Measurements from ENCODE around the gene FSTL5.

The FSTL5 gene

GRCh38 chr4:161403781-161404180, 760.0 kb downstream of the FSTL5 start:
- Histone ChIP-seq H3K23ac (ENCODE audit: low read depth, low read length, poor library complexity) (no peak overlapping the region), H3K18ac (ENCODE audit: low read length) (no peak overlapping the region)
- no CpG with 5 or more reads among the region's 3 CpGs for WGBS, 2 donors (ENCODE audit: extremely low coverage in 2 of 2, insufficient read length in 2 of 2, insufficient replicate concordance in 1 of 2)

DNA sequence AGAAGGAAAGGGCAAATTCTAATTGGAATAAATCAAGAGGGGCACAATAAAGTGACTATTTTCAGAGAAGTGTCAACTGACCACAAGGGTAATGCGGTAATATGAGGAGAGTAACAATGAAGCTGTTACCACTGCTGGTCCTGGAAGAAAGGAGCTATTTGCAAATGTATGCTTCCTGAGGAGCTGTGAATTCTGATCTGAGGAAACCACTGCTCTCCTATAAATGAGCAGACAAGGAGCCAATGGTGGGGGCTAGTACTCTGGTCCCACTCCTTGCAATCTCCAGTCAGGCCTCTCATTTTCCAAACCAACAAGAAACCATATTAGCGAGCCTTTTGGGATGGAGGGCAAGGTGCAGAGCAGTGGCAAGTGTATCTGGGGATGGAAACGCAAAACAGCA, 770.2 kb downstream of the FSTL5 start:
- H2BK5ac ChIP-seq (ENCODE audit: low read length), result no peak overlapping the region
- no peak overlapping the region for H3K4me2 ChIP-seq (ENCODE audit: insufficient read depth, low read length, poor library complexity, severe bottlenecking)
- H2BK120ac ChIP-seq (ENCODE audit: low read depth, low read length), result no peak overlapping the region
- no peak overlapping the region for H3K14ac ChIP-seq (ENCODE audit: low read length)
- H3K9me3 ChIP-seq (replicated peaks in 1 of 2; ENCODE audit: control insufficient read depth in 2 of 2, insufficient read depth in 1 of 2, low read depth in 1 of 2, low read length in 2 of 2), result no peaks in the 10 kb centered on the region
- H4K8ac ChIP-seq (ENCODE audit: low read depth, low read length), result no peak overlapping the region
- H2AFZ ChIP-seq (ENCODE audit: low read length), result peak overlapping the region; percentile 52
- no peak overlapping the region for H3K9ac ChIP-seq (ENCODE audit: low read depth, low read length, poor library complexity)
- H3K18ac ChIP-seq (ENCODE audit: low read length), result no peak overlapping the region
- no peak for DNase-seq (ENCODE audit: low spot score)
- H3K4me1 ChIP-seq (ENCODE audit: control insufficient read depth in 2 of 2, insufficient read depth in 1 of 2, low read depth in 1 of 2, low read length in 2 of 2), result peaks cover 0 to 3% of the 10 kb centered on the region in 2 donors
- H3K27me3 ChIP-seq (ENCODE audit: control insufficient read depth in 3 of 3, insufficient read depth in 3 of 3, low read depth in 1 of 3, low read length in 3 of 3), result no peaks in the 10 kb centered on the region
- no peak overlapping the region for H2AK5ac ChIP-seq (ENCODE audit: low read depth, low read length)
- no peaks in the 10 kb centered on the region for H3K36me3 ChIP-seq (replicated peaks in 1 of 2; ENCODE audit: control insufficient read depth in 2 of 2, insufficient read depth in 2 of 2, low read length in 2 of 2)
- no peak overlapping the region for H2BK12ac ChIP-seq (ENCODE audit: low read length)
- no peak overlapping the region for H3K4ac ChIP-seq (ENCODE audit: low read length)
- no CpG with 5 or more reads among the region's 3 CpGs for WGBS, 2 donors (ENCODE audit: extremely low coverage in 2 of 2, insufficient read length in 2 of 2, insufficient replicate concordance in 1 of 2)
- H4K91ac ChIP-seq (ENCODE audit: low read depth, low read length, poor library complexity), result no peak overlapping the region
- no peaks in the 10 kb centered on the region for H3K79me1 ChIP-seq (ENCODE audit: low read depth, low read length)
- no peak overlapping the region for H3K27ac ChIP-seq (replicated peaks; ENCODE audit: low read length)
- no peak overlapping the region for H2BK15ac ChIP-seq (ENCODE audit: low read length)
- no peak overlapping the region for H3K4me3 ChIP-seq (ENCODE audit: low read length in 2 of 2)
- H3K23ac ChIP-seq (ENCODE audit: low read depth, low read length, poor library complexity), result no peak overlapping the region

More at GRCh38 chr4:161403781-161404180, 760.0 kb downstream of the FSTL5 start:
- Histone ChIP-seq H3K36me3 (replicated peaks in 1 of 2; ENCODE audit: control insufficient read depth in 2 of 2, insufficient read depth in 2 of 2, low read length in 2 of 2) (no peaks in the 10 kb centered on the region), H3K27ac (replicated peaks; ENCODE audit: low read length) (no peak overlapping the region), H3K79me1 (ENCODE audit: low read depth, low read length) (no peaks in the 10 kb centered on the region), H3K14ac (ENCODE audit: low read length) (no peak overlapping the region), H2BK12ac (ENCODE audit: low read length) (no peak overlapping the region), H2BK120ac (ENCODE audit: low read depth, low read length) (no peak overlapping the region), H2AK5ac (ENCODE audit: low read depth, low read length) (no peak overlapping the region), H3K4me2 (ENCODE audit: insufficient read depth, low read length, poor library complexity, severe bottlenecking) (no peak overlapping the region), H3K27me3 (ENCODE audit: control insufficient read depth in 3 of 3, insufficient read depth in 3 of 3, low read depth in 1 of 3, low read length in 3 of 3) (no peaks in the 10 kb centered on the region), H4K8ac (ENCODE audit: low read depth, low read length) (no peak overlapping the region), H4K91ac (ENCODE audit: low read depth, low read length, poor library complexity) (no peak overlapping the region), H2BK5ac (ENCODE audit: low read length) (no peak overlapping the region), H2AFZ (ENCODE audit: low read length) (no peak overlapping the region), H3K9me3 (replicated peaks in 1 of 2; ENCODE audit: control insufficient read depth in 2 of 2, insufficient read depth in 1 of 2, low read depth in 1 of 2, low read length in 2 of 2) (no peaks in the 10 kb centered on the region), H3K4me3 (ENCODE audit: low read length in 2 of 2) (no peak overlapping the region), H3K4ac (ENCODE audit: low read length) (no peak overlapping the region), H3K9ac (ENCODE audit: low read depth, low read length, poor library complexity) (no peak overlapping the region), H3K4me1 (ENCODE audit: control insufficient read depth in 2 of 2, insufficient read depth in 1 of 2, low read depth in 1 of 2, low read length in 2 of 2) (no peaks in the 10 kb centered on the region), H2BK15ac (ENCODE audit: low read length) (no peak overlapping the region)
- DNase-seq (ENCODE audit: low spot score), result no peak

DNA sequence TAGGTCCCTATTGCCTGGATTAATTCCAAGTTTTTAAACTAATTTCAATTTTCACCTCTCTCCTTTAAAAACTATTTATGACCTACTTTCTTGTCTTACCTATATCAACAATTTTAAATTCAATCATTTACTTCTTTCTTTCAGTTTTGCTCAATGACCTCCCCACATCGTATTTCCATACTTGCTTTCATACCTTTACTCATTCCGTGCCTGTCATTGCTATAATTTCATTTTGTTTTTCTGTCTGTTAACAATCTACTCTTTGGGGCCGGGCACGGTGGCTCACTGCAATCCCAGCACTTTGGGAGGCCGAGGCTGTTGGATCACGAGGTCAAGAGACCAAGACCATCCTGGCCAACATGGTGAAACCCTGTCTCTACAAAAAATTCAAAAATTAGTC, 781.1 kb downstream of the FSTL5 start:
- Histone ChIP-seq H3K4me2 (ENCODE audit: insufficient read depth, low read length, poor library complexity, severe bottlenecking) (no peak overlapping the region), H2BK120ac (ENCODE audit: low read depth, low read length) (no peak overlapping the region), H3K79me1 (ENCODE audit: low read depth, low read length) (no peaks in the 10 kb centered on the region), H3K9me3 (replicated peaks in 1 of 2; ENCODE audit: control insufficient read depth in 2 of 2, insufficient read depth in 1 of 2, low read depth in 1 of 2, low read length in 2 of 2) (no peaks in the 10 kb centered on the region), H3K4me3 (ENCODE audit: low read length in 2 of 2) (no peak overlapping the region), H2BK15ac (ENCODE audit: low read length) (no peak overlapping the region), H3K27ac (replicated peaks; ENCODE audit: low read length) (no peak overlapping the region), H3K23ac (ENCODE audit: low read depth, low read length, poor library complexity) (no peak overlapping the region), H3K18ac (ENCODE audit: low read length) (no peak overlapping the region), H3K9ac (ENCODE audit: low read depth, low read length, poor library complexity) (no peak overlapping the region), H2AFZ (ENCODE audit: low read length) (no peak overlapping the region), H2BK5ac (ENCODE audit: low read length) (no peak overlapping the region), H4K8ac (ENCODE audit: low read depth, low read length) (no peak overlapping the region), H2BK12ac (ENCODE audit: low read length) (no peak overlapping the region), H3K4ac (ENCODE audit: low read length) (no peak overlapping the region), H3K36me3 (replicated peaks in 1 of 2; ENCODE audit: control insufficient read depth in 2 of 2, insufficient read depth in 2 of 2, low read length in 2 of 2) (no peaks in the 10 kb centered on the region), H3K27me3 (ENCODE audit: control insufficient read depth in 3 of 3, insufficient read depth in 3 of 3, low read depth in 1 of 3, low read length in 3 of 3) (no peaks in the 10 kb centered on the region), H2AK5ac (ENCODE audit: low read depth, low read length) (no peak overlapping the region), H4K91ac (ENCODE audit: low read depth, low read length, poor library complexity) (no peak overlapping the region), H3K14ac (ENCODE audit: low read length) (no peak overlapping the region), H3K4me1 (ENCODE audit: control insufficient read depth in 2 of 2, insufficient read depth in 1 of 2, low read depth in 1 of 2, low read length in 2 of 2) (no peaks in the 10 kb centered on the region)
- WGBS, 2 donors (ENCODE audit: extremely low coverage in 2 of 2, insufficient read length in 2 of 2, insufficient replicate concordance in 1 of 2), result 100% methylated on average over 1 of the region's 6 CpGs; no CpG with 5 or more reads in 1 of the 2 donors
- DNase-seq (ENCODE audit: low spot score), result no peak

- Histone ChIP-seq H2AK5ac (ENCODE audit: low read depth, low read length) (no peak overlapping the region), H3K23ac (ENCODE audit: low read depth, low read length, poor library complexity) (no peak overlapping the region), H3K27me3 (ENCODE audit: control insufficient read depth in 3 of 3, insufficient read depth in 3 of 3, low read depth in 1 of 3, low read length in 3 of 3) (no peaks in the 10 kb centered on the region), H3K27ac (replicated peaks; ENCODE audit: low read length) (no peak overlapping the region), H3K18ac (ENCODE audit: low read length) (no peak overlapping the region), H2BK15ac (ENCODE audit: low read length) (no peak overlapping the region), H4K8ac (ENCODE audit: low read depth, low read length) (no peak overlapping the region), H3K4me3 (ENCODE audit: low read length in 2 of 2) (no peak overlapping the region), H2BK120ac (ENCODE audit: low read depth, low read length) (no peak overlapping the region), H3K4me1 (ENCODE audit: control insufficient read depth in 2 of 2, insufficient read depth in 1 of 2, low read depth in 1 of 2, low read length in 2 of 2) (no peaks in the 10 kb centered on the region), H4K91ac (ENCODE audit: low read depth, low read length, poor library complexity) (no peak overlapping the region), H2AFZ (ENCODE audit: low read length) (no peak overlapping the region), H2BK12ac (ENCODE audit: low read length) (no peak overlapping the region), H3K79me1 (ENCODE audit: low read depth, low read length) (no peaks in the 10 kb centered on the region), H3K4me2 (ENCODE audit: insufficient read depth, low read length, poor library complexity, severe bottlenecking) (no peak overlapping the region), H3K9ac (ENCODE audit: low read depth, low read length, poor library complexity) (no peak overlapping the region), H3K9me3 (replicated peaks in 1 of 2; ENCODE audit: control insufficient read depth in 2 of 2, insufficient read depth in 1 of 2, low read depth in 1 of 2, low read length in 2 of 2) (peaks cover 0 to 7% of the 10 kb centered on the region in 2 donors), H3K4ac (ENCODE audit: low read length) (no peak overlapping the region), H3K14ac (ENCODE audit: low read length) (no peak overlapping the region), H3K36me3 (replicated peaks in 1 of 2; ENCODE audit: control insufficient read depth in 2 of 2, insufficient read depth in 2 of 2, low read length in 2 of 2) (no peaks in the 10 kb centered on the region), H2BK5ac (ENCODE audit: low read length) (no peak overlapping the region)
- DNase-seq (ENCODE audit: low spot score), result no peak
Observed at GRCh38 chr4:161376275-161376674, 787.5 kb downstream of the FSTL5 start.

All from neuronal stem cell (in vitro differentiated cells).